22Rv1 (cell line): ENCODE measurements around the gene PLAC9.

Source experiments
- CTCF ChIP-seq: fragments of 450-650 bp; IDR thresholded peaks from 2 replicates; pipeline ENCODE4 v1.5.1; 2017; ENCODE audit warnings: mild to moderate bottlenecking
- ZFX ChIP-seq: fragments of 450-650 bp; IDR thresholded peaks from 2 replicates; pipeline ENCODE4 v1.6.1; 2017; ENCODE audit warnings: antibody characterized with exemption, borderline replicate concordance

- TF ChIP-seq CTCF (no peak), ZFX (no peak)
Measured at GRCh38 chr10:80184291-80184690, 51.8 kb downstream of the PLAC9 start.
